OCI-LY3 (cell line): ENCODE data around the gene NGB.

Experiments used
- H2AFZ ChIP-seq: fragments of 200-600, 300-600 bp; shearing (Covaris generic); 2 replicates; pipeline ENCODE4 v1.6.0; 2014; ENCODE audit warnings: antibody characterized with exemption, low read depth, low read length
- H3K27ac ChIP-seq: fragments of 200-600, 300-600 bp; sonication (generic); 2 replicates; pipeline ENCODE4 v1.5.1; 2014; ENCODE audit warnings: mild to moderate bottlenecking, low read length, moderate library complexity, mixed read lengths
- H3K27me3 ChIP-seq: fragments of 200-600, 300-600 bp; sonication (generic); 2 replicates; pipeline ENCODE4 v1.6.1; 2014; ENCODE audit warnings: low read depth, low read length, mixed read lengths
- H3K36me3 ChIP-seq: fragments of 200-600, 300-600 bp; sonication (generic); replicated peaks from 2 replicates; pipeline ENCODE3; 2014; ENCODE audit warnings: low read depth, low read length, mixed read lengths
- H3K4me1 ChIP-seq: fragments of 300-600, 200-600 bp; sonication (generic); 2 replicates; pipeline ENCODE4 v1.6.1; 2014; ENCODE audit warnings: low read length, mixed read lengths
- H3K4me2 ChIP-seq: fragments of 200-600, 300-600 bp; sonication (generic); 2 replicates; pipeline ENCODE4 v1.6.1; 2014; ENCODE audit warnings: low read length, mixed read lengths
- H3K4me3 ChIP-seq: fragments of 300-600, 200-600 bp; sonication (generic); 2 replicates; pipeline ENCODE4 v1.5.1; 2014; ENCODE audit warnings: antibody characterized with exemption, mild to moderate bottlenecking, low read length, moderate library complexity
- H3K79me2 ChIP-seq: fragments of 300-600, 200-600 bp; shearing (Covaris generic); 2 replicates; pipeline ENCODE4 v1.6.1; 2014; ENCODE audit warnings: mild to moderate bottlenecking, low read length, mixed read lengths
- H3K9ac ChIP-seq: fragments of 300-600, 200-600 bp; shearing (Covaris generic); 2 replicates; pipeline ENCODE4 v1.6.0; 2014; ENCODE audit warnings: mild to moderate bottlenecking, low read length, moderate library complexity
- H3K9me3 ChIP-seq: fragments of 200-600, 300-600 bp; shearing (Covaris generic); 2 replicates; pipeline ENCODE4 v1.6.1; 2014; ENCODE audit warnings: low read length, mixed read lengths; ENCODE audit not compliant: insufficient read depth
- H4K20me1 ChIP-seq: fragments of 200-600, 300-600 bp; sonication (generic); 2 replicates; pipeline ENCODE4 v1.6.1; 2016; ENCODE audit warnings: low read length, mixed read lengths; ENCODE audit not compliant: insufficient read depth
- CTCF ChIP-seq: fragments of 200-600, 300-600 bp; sonication (generic); IDR thresholded peaks from 2 replicates; pipeline ENCODE4 v1.5.1; 2014; ENCODE audit warnings: antibody characterized with exemption, low read length, low read depth
- EZH2phosphoT487 ChIP-seq: fragments of 200-600 bp; shearing (Covaris generic); IDR thresholded peaks from 2 replicates; pipeline ENCODE4 v1.6.1; 2018; ENCODE audit warnings: antibody characterized with exemption, mixed run types, low read depth

The NGB gene

DNA sequence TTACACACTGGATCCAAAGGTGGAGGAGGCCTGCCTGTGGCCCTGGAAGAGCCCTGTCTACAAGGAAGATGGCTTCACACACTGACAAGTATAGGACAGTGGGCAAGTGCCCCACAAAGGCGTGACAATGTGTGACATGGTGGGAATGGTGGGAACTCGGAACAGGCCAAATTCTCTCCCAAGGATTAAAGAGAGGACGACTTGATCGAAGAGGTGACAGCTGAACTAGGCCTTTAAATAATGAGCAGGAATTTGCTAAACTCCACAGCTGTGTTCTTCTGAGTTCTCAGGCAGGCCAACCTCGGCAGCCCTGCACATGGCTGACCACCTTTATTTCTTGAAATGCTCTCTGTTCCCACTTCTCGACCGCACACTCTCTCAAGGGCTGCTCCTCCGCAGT, 25.9 kb upstream of the NGB start:
- peaks cover 8% of the 10 kb centered on the region for H3K36me3 ChIP-seq
- H3K9me3 ChIP-seq, result no peaks in the 10 kb centered on the region
- H3K27ac ChIP-seq, result no peak overlapping the region
- no peaks in the 10 kb centered on the region for H4K20me1 ChIP-seq
- H3K79me2 ChIP-seq, result no peaks in the 10 kb centered on the region
- TF ChIP-seq CTCF (no peak), EZH2phosphoT487 (no peak)
- H3K9ac ChIP-seq, result no peak overlapping the region
- no peaks in the 10 kb centered on the region for H3K27me3 ChIP-seq
- H3K4me2 ChIP-seq, result no peak overlapping the region
- no peak overlapping the region for H2AFZ ChIP-seq
- H3K4me1 ChIP-seq, result no peaks in the 10 kb centered on the region
- H3K4me3 ChIP-seq, result no peak overlapping the region

- Histone ChIP-seq H3K36me3 (peaks cover 8% of the 10 kb centered on the region), H2AFZ (no peak overlapping the region), H3K79me2 (no peaks in the 10 kb centered on the region), H3K27me3 (no peaks in the 10 kb centered on the region), H3K27ac (no peak overlapping the region), H3K4me2 (no peak overlapping the region), H3K9ac (no peak overlapping the region), H3K4me1 (no peaks in the 10 kb centered on the region), H3K9me3 (no peaks in the 10 kb centered on the region), H3K4me3 (no peak overlapping the region), H4K20me1 (no peaks in the 10 kb centered on the region)
- TF ChIP-seq EZH2phosphoT487 (no peak), CTCF (no peak)
These were observed 25.1 kb upstream of the NGB start for GRCh38 chr14:77296155-77296554.

- no peaks in the 10 kb centered on the region for H3K9me3 ChIP-seq
- no peak overlapping the region for H3K4me3 ChIP-seq
- H4K20me1 ChIP-seq, result no peaks in the 10 kb centered on the region
- no peaks in the 10 kb centered on the region for H3K4me1 ChIP-seq
- H2AFZ ChIP-seq, result no peak overlapping the region
- H3K27ac ChIP-seq, result no peak overlapping the region
- H3K27me3 ChIP-seq, result no peaks in the 10 kb centered on the region
- H3K36me3 ChIP-seq, result peaks cover 5% of the 10 kb centered on the region
- no peak for TF ChIP-seq CTCF
- no peak for TF ChIP-seq EZH2phosphoT487
- no peak overlapping the region for H3K4me2 ChIP-seq
- H3K79me2 ChIP-seq, result no peaks in the 10 kb centered on the region
- no peak overlapping the region for H3K9ac ChIP-seq
These were observed 19.7 kb upstream of the NGB start for GRCh38 chr14:77290705-77291104.

GRCh38 chr14:77286576-77286975, 15.6 kb upstream of the NGB start:
- no peak overlapping the region for H2AFZ ChIP-seq
- TF ChIP-seq CTCF (no peak), EZH2phosphoT487 (no peak)
- no peaks in the 10 kb centered on the region for H4K20me1 ChIP-seq
- H3K9ac ChIP-seq, result no peak overlapping the region
- H3K4me1 ChIP-seq, result peaks cover 6% of the 10 kb centered on the region
- no peak overlapping the region for H3K4me2 ChIP-seq
- H3K27me3 ChIP-seq, result no peaks in the 10 kb centered on the region
- no peak overlapping the region for H3K27ac ChIP-seq
- no peaks in the 10 kb centered on the region for H3K79me2 ChIP-seq
- H3K9me3 ChIP-seq, result no peaks in the 10 kb centered on the region
- H3K36me3 ChIP-seq, result peaks cover 10% of the 10 kb centered on the region
- no peak overlapping the region for H3K4me3 ChIP-seq
